Duodenal mucosa (tissue), 2 donors: Measurements from ENCODE around the gene ARHGAP31.

ENCODE experiments used
- H3K27ac ChIP-seq: one replicate; pipeline ENCODE4 v1.7.0; 2013; ENCODE audit warnings: low read depth, low read length
- H3K27me3 ChIP-seq, 2 donors: one replicate each; pipeline ENCODE4 v1.7.0; 2013; ENCODE audit warnings: low read length in 2 of 2, control low read depth in 1 of 2; ENCODE audit not compliant: insufficient read depth in 2 of 2, control insufficient read depth in 1 of 2
- H3K36me3 ChIP-seq, 2 donors: one replicate each; pipeline ENCODE4 v1.7.0; 2013; ENCODE audit warnings: low read length in 2 of 2, control low read depth in 1 of 2; ENCODE audit not compliant: insufficient read depth in 2 of 2, control insufficient read depth in 1 of 2
- H3K4me1 ChIP-seq, 2 donors: one replicate each; pipeline ENCODE4 v1.7.0; 2013; ENCODE audit warnings: low read length in 2 of 2, control low read depth in 1 of 2; ENCODE audit not compliant: insufficient read depth in 2 of 2, control insufficient read depth in 1 of 2
- H3K4me3 ChIP-seq, 2 donors: one replicate each; pipeline ENCODE4 v1.7.0; 2013; ENCODE audit warnings: low read length in 2 of 2, low read depth in 1 of 2
- H3K9ac ChIP-seq, 2 donors: one replicate each; pipeline ENCODE4 v1.7.0; 2013; ENCODE audit warnings: low read length in 2 of 2, low read depth in 1 of 2
- H3K9me3 ChIP-seq, 2 donors: one replicate each; pipeline ENCODE4 v1.7.0; 2013; ENCODE audit warnings: low read length in 2 of 2, control low read depth in 1 of 2; ENCODE audit not compliant: control insufficient read depth in 1 of 2

The ARHGAP31 gene

DNA sequence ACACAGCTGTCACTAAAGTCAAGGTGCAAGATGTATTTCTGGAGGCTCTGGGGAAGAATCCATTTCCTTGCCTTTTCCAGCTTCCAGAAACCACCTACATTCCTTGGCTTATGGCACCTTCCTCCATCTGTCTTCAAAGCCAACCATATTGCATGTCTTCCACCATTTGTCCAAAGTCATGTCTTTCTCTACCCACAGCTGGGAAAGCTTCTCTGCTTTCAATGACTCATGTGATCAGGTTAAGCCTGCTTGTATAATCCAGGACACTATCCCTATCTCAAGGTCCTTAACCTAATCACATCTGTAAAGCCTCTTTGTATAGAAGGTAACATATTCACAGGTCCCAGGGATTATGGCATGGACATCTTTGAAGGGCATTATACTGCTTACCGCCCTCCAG, 14.2 kb downstream of the ARHGAP31 start:
- no peak overlapping the region for H3K4me3 ChIP-seq
- no peaks in the 10 kb centered on the region for H3K27me3 ChIP-seq
- no peaks in the 10 kb centered on the region for H3K9me3 ChIP-seq
- no peak overlapping the region for H3K27ac ChIP-seq
- no peaks in the 10 kb centered on the region for H3K36me3 ChIP-seq
- H3K9ac ChIP-seq = no peak overlapping the region
- peaks cover 3 to 6% of the 10 kb centered on the region in 2 donors for H3K4me1 ChIP-seq

DNA sequence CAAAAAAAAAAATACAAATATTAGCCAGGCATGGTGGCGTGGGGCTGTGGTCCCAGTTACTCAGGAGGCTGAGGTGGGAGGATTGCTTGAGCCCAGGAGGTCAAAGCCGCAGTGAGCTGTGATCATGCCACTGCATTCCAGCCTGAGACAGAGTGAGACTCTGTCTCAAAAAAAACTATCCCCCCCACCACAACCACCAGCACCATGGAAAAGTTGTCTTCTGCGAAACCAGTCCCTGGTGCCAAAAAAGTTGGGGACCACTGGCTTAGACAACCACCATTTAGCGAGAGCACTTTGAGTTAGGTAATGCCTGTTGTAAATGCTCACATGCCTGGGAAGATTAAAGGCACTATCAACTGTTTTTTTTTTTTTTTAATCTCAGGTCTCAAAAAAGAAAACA, 15.4 kb downstream of the ARHGAP31 start:
- no peaks in the 10 kb centered on the region for H3K27me3 ChIP-seq
- no peaks in the 10 kb centered on the region for H3K36me3 ChIP-seq
- no peak overlapping the region for H3K27ac ChIP-seq
- no peak overlapping the region for H3K4me3 ChIP-seq
- no peaks in the 10 kb centered on the region for H3K9me3 ChIP-seq
- H3K4me1 ChIP-seq = no peaks in the 10 kb centered on the region
- no peak overlapping the region for H3K9ac ChIP-seq

DNA sequence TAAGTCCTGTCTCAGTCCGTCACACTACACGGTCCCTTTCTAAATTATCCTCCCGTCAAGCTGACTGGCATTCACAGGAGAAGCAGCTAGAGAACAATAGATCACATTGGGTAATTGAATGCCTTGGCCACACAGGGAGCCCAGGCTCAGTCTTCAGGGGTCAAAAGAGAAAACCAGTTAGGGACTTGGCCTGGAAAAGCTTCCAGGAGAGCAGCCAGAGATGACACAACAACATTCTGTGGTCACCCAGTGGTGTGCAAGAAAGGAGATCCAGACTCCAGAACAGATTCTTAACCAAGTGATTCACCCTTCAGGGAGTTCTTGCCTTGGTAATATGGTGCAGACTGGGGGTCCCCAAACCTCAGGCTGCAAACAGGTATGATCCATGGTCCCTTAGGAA, 15.9 kb downstream of the ARHGAP31 start:
- no peak overlapping the region for H3K9ac ChIP-seq
- H3K36me3 ChIP-seq = no peaks in the 10 kb centered on the region
- H3K27me3 ChIP-seq = no peaks in the 10 kb centered on the region
- H3K9me3 ChIP-seq = no peaks in the 10 kb centered on the region
- H3K27ac ChIP-seq = no peak overlapping the region
- H3K4me3 ChIP-seq = no peak overlapping the region
- H3K4me1 ChIP-seq = no peaks in the 10 kb centered on the region

DNA sequence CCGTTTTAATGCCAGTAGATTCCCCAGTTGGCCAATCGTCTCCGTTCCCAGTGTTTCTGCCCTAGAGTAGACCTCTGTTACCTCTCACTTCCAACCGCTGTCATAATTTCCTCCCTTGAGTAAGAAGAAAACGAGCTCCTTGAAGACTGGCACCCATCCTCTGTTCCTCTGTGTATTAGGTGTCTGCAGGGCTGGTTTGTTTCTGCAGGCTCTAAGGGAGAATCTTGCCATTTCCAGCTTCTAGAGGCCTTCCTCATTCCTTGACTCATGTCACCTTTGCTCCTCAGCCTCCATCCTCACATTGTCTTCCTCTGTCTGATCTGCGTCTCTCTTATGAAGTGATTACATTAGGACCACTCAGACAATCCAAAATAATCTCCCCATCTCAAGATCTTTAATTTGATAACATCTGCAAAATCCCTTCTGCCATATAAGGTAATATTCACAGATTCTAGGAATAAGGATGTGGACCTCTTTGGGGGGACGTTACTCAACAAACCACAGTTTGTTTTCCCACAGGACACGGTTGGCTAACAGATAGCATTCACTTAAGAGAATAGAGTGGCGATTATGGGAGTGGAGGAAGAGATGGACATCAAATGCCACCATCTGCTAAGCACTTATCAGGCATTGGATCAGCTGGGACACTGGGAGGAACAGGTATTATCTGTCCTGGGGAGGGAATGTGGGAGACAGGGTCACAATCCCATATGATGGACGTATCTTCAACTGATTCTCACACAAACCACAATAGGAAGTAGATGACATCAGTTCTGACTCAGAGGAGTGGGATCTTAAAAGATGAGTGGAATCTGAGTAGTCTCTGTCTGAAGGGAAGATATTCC, 17.1 kb downstream of the ARHGAP31 start:
- Histone ChIP-seq H3K9me3 (no peaks in the 10 kb centered on the region), H3K4me1 (no peaks in the 10 kb centered on the region), H3K9ac (no peak overlapping the region), H3K27ac (no peak overlapping the region), H3K27me3 (no peaks in the 10 kb centered on the region), H3K4me3 (no peak overlapping the region), H3K36me3 (no peaks in the 10 kb centered on the region)

DNA sequence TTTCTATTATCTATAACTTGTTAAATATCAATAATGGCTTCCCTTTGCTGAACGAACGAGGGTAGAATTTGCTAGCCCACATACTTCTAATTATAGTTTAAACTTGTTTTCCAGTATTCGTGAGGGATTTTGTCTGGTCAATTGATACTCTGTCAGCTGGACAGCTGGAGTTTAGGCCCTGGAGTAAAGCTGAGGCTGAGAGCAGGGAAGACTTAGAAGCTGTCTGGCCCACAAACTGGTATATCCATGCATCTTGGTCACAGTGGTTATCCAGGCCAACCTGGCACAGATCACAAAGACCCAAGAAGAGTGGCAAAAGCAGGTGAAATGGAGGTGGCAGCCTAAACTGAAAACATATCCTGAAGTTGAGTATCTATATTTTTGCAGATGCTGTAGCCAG, 19.3 kb downstream of the ARHGAP31 start:
- Histone ChIP-seq H3K36me3 (no peaks in the 10 kb centered on the region), H3K9ac (no peak overlapping the region), H3K4me3 (no peak overlapping the region), H3K9me3 (no peaks in the 10 kb centered on the region), H3K27ac (no peak overlapping the region), H3K4me1 (no peaks in the 10 kb centered on the region), H3K27me3 (no peaks in the 10 kb centered on the region)

DNA sequence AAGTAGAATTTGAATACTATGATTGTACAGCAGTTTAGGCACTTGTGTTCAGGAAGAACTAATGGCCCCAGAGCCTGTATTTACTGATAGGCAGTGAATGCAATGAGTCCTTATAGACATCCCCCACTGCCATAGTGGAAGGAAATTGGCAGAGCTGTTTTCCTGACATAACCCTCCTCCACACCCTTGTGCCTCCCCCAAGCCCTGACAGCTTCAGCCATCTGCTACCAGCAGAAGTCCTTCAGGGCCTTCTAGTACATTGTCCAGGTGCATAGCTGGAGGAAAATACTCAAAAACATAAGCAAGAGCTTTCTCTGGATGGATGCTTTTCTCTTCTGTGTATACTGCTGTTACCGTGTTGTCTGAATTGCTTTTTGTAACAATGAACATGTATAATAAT, 20.6 kb downstream of the ARHGAP31 start:
- H3K27me3 ChIP-seq = no peaks in the 10 kb centered on the region
- no peaks in the 10 kb centered on the region for H3K36me3 ChIP-seq
- no peaks in the 10 kb centered on the region for H3K4me1 ChIP-seq
- H3K27ac ChIP-seq = no peak overlapping the region
- no peak overlapping the region for H3K4me3 ChIP-seq
- no peak overlapping the region for H3K9ac ChIP-seq
- H3K9me3 ChIP-seq = no peaks in the 10 kb centered on the region

DNA sequence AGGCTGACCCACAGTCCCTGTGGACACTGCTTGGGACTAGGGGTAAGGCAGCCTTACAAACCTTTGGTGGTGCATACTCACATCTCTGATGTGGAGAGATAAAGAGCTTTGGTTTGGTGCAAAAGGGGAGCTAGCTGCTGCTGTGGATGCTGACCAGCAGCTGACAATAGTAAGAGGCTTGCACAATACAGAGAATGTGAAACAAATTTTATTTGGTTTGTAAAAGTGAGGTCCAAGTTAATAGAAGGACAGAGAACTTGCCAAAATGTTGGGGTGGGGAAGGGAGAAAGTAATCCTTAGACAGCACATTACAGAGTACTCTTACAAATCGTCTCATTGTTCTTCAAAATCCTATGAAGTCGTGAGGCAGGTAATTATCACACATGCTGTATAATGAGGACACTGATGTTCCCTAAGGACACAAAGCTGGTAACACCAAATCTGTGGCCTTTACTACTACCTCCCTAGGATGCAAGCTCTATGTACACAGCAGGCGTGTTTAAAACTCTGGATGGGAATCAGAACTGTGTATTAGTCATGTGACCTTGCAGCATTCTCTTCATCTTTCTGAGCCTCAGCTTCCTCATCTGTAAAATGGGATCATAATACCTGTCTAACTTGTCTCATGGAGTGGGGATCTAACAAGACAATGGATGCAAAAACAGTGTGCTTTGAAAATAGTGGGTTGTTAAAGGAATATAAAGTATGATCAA, 21.6 kb downstream of the ARHGAP31 start:
- H3K4me3 ChIP-seq = no peak overlapping the region
- H3K9me3 ChIP-seq = no peaks in the 10 kb centered on the region
- no peaks in the 10 kb centered on the region for H3K36me3 ChIP-seq
- no peak overlapping the region for H3K27ac ChIP-seq
- H3K4me1 ChIP-seq = no peaks in the 10 kb centered on the region
- H3K27me3 ChIP-seq = no peaks in the 10 kb centered on the region
- H3K9ac ChIP-seq = no peak overlapping the region

DNA sequence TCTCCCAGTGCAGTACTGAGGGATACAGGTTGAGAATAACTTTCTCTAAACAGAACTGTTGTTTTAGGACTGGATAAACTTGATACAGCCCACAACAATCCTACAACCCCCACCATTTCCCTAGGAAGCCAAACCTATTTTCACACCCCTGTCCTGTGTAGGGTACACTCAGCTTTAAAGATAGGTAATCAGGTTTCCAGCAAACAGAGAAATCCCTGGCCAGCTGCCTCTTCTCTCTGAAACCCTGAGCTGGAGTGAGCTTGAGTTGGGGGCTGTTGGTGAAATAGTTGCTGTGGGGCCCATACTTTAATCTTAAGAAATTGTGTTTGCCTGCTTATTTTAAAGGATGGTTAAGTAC, 22.1 kb downstream of the ARHGAP31 start:
- Histone ChIP-seq H3K27me3 (no peaks in the 10 kb centered on the region), H3K27ac (no peak overlapping the region), H3K4me3 (no peak overlapping the region), H3K9me3 (no peaks in the 10 kb centered on the region), H3K9ac (no peak overlapping the region), H3K4me1 (no peaks in the 10 kb centered on the region), H3K36me3 (no peaks in the 10 kb centered on the region)

DNA sequence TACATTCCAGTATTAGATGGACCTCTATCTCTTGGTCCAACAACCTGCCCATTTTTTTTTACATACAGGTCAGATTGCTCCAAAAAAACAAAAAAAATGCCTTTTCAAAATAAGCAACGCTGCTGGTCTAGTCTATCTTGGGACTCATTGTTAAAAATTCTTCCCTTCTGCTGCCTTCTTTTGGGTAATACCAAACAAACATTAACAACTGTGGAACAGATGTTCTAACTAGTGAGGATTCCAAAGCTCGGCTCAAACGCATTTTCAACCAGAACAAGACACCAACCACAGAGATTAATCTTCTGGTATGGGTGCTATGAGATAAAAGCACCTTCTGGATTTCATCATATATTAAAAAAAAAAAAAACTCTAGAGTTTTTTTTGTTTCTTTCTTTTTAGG, 24.7 kb downstream of the ARHGAP31 start:
- no peaks in the 10 kb centered on the region for H3K36me3 ChIP-seq
- H3K9ac ChIP-seq = no peak overlapping the region
- peaks cover 11 to 13% of the 10 kb centered on the region in 2 donors for H3K4me1 ChIP-seq
- H3K27me3 ChIP-seq = peaks cover 0 to 3% of the 10 kb centered on the region in 2 donors
- H3K9me3 ChIP-seq = no peaks in the 10 kb centered on the region
- no peak overlapping the region for H3K4me3 ChIP-seq
- no peak overlapping the region for H3K27ac ChIP-seq

DNA sequence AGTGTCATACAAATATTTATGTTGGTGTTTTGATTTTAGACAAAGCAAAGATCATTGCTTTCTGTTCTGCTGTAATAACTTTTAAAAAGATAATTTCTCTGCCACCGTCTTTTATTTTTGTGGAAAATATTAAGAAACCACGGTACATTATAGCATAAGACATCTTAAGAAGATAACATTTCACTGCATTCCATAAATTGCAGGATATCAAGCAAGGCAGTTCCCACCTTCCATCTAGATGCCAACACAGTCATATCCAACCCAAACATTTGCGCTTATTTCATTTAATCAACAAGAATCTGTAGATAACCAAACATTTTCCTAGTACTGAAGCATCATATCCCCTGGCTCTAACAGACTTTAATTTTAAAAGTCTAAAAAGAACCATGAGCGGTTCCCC, 25.1 kb downstream of the ARHGAP31 start:
- H3K9ac ChIP-seq = no peak overlapping the region
- peaks cover 0 to 3% of the 10 kb centered on the region in 2 donors for H3K27me3 ChIP-seq
- H3K36me3 ChIP-seq = no peaks in the 10 kb centered on the region
- no peak overlapping the region for H3K27ac ChIP-seq
- H3K4me1 ChIP-seq = peaks cover 11 to 13% of the 10 kb centered on the region in 2 donors
- no peaks in the 10 kb centered on the region for H3K9me3 ChIP-seq
- H3K4me3 ChIP-seq = no peak overlapping the region
